NCI-H2029 (cell line): ENCODE results near the gene FFAR3.
"Not testable (repeated sequence)": the region's sequence is repeated elsewhere in the genome, so short reads cannot be mapped to it uniquely, and the experiment has no call there.

ENCODE experiments used
- DNase-seq: peaks from one replicate; lab custom pipeline; 2025; lab: John Stamatoyannopoulos, UW

FFAR3 gene

GRCh38 chr19:35401416-35401815, 43.2 kb downstream of the FFAR3 start:
- not testable (repeated sequence) for DNase-seq

- no peak for DNase-seq
Measured at GRCh38 chr19:35403116-35403760, 45.0 kb downstream of the FFAR3 start.

GRCh38 chr19:35404879-35405622, 46.8 kb downstream of the FFAR3 start:
- no peak for DNase-seq

- no peak for DNase-seq
Measured at GRCh38 chr19:35407619-35408018, 49.4 kb downstream of the FFAR3 start.

GRCh38 chr19:35408284-35409171, 50.3 kb downstream of the FFAR3 start:
- DNase-seq: no peak

- DNase-seq: no peak
Measured at GRCh38 chr19:35409191-35409590, 50.9 kb downstream of the FFAR3 start.
